Measurements from ENCODE around the gene MRPL20. TPM values are rescaled to one million over a fixed set of nuclear protein-coding genes. Genes with fewer than 3 reads are reported as not detected.
"Not testable (repeated sequence)": the region's sequence is repeated elsewhere in the genome, so short reads cannot be mapped to it uniquely, and the experiment has no call there.

MRPL20 gene
- polyA plus RNA-seq, 1 donor from 2014 or later, result 144 TPM

GRCh38 chr1:1422465-1423244 is 15.6 kb upstream of the MRPL20 start:
- Mint-ChIP-seq H3K9me3 (no peaks in the 10 kb centered on the region), H3K27ac (peak overlapping the region in 1 of 3 donors; percentile 39), H3K27me3 (peaks cover 23% of the 10 kb centered on the region), H3K4me1 (peaks cover 3 to 4% (median 4%) of the 10 kb centered on the region in 3 donors), H3K36me3 (peaks cover 1% of the 10 kb centered on the region), H3K4me3 (no peak overlapping the region)

- Mint-ChIP-seq H3K27ac (no peak overlapping the region), H3K27me3 (peaks cover 23% of the 10 kb centered on the region), H3K4me3 (no peak overlapping the region), H3K36me3 (peaks cover 1% of the 10 kb centered on the region), H3K9me3 (no peaks in the 10 kb centered on the region), H3K4me1 (peaks cover 3 to 4% (median 4%) of the 10 kb centered on the region in 3 donors)
These were observed 14.9 kb upstream of the MRPL20 start for GRCh38 chr1:1421907-1422464.

- H3K4me3 Mint-ChIP-seq, result peak within 1 kb of the TSS in 2 of 4 donors; percentile 5 to 37
- H3K36me3 Mint-ChIP-seq, result peaks cover 1% of the 10 kb centered on the region
- H3K9me3 Mint-ChIP-seq, result no peaks in the 10 kb centered on the region
- peaks cover 21% of the 10 kb centered on the region for H3K27me3 Mint-ChIP-seq
- peaks cover 3 to 4% (median 4%) of the 10 kb centered on the region in 3 donors for H3K4me1 Mint-ChIP-seq
- no peak within 1 kb of the TSS for H3K27ac Mint-ChIP-seq
These were observed 14.2 kb upstream of the MRPL20 start, which contains the start of gene ANKRD65 for GRCh38 chr1:1421147-1421906. Gene ANKRD65, minus strand, starts transcription at chr1:1421276. Its CDS starts 271 bp downstream, at chr1:1421005.

GRCh38 chr1:1420654-1421141 is 13.6 kb upstream of the MRPL20 start:
- Mint-ChIP-seq H3K27me3 (peaks cover 19% of the 10 kb centered on the region), H3K27ac (no peak overlapping the region), H3K9me3 (no peaks in the 10 kb centered on the region), H3K4me3 (peak overlapping the region in 1 of 4 donors; percentile 5), H3K4me1 (peaks cover 3 to 4% (median 4%) of the 10 kb centered on the region in 3 donors), H3K36me3 (peaks cover 1% of the 10 kb centered on the region)

GRCh38 chr1:1419813-1420653 is 12.9 kb upstream of the MRPL20 start:
- no peaks in the 10 kb centered on the region for H3K9me3 Mint-ChIP-seq
- no peak overlapping the region for H3K27ac Mint-ChIP-seq
- H3K27me3 Mint-ChIP-seq, result peaks cover 18% of the 10 kb centered on the region
- peaks cover 1% of the 10 kb centered on the region for H3K36me3 Mint-ChIP-seq
- H3K4me3 Mint-ChIP-seq, result no peak overlapping the region
- H3K4me1 Mint-ChIP-seq, result peaks cover 3 to 4% (median 4%) of the 10 kb centered on the region in 3 donors

- peaks cover 16% of the 10 kb centered on the region for H3K27me3 Mint-ChIP-seq
- no peaks in the 10 kb centered on the region for H3K9me3 Mint-ChIP-seq
- peaks cover 3 to 4% (median 4%) of the 10 kb centered on the region in 3 donors for H3K4me1 Mint-ChIP-seq
- peaks cover 1% of the 10 kb centered on the region for H3K36me3 Mint-ChIP-seq
- no peak overlapping the region for H3K27ac Mint-ChIP-seq
- no peak overlapping the region for H3K4me3 Mint-ChIP-seq
These were observed 12.3 kb upstream of the MRPL20 start for GRCh38 chr1:1419363-1419812.

GRCh38 chr1:1418464-1419362 is 11.6 kb upstream of the MRPL20 start:
- Mint-ChIP-seq H3K4me1 (peaks cover 3 to 4% (median 4%) of the 10 kb centered on the region in 3 donors), H3K27me3 (peaks cover 14% of the 10 kb centered on the region), H3K9me3 (no peaks in the 10 kb centered on the region), H3K27ac (peak overlapping the region in 1 of 3 donors; percentile 75), H3K36me3 (peaks cover 1% of the 10 kb centered on the region), H3K4me3 (peak overlapping the region in 2 of 4 donors; percentile 32 to 60)

- not testable (repeated sequence) for H3K27me3 Mint-ChIP-seq, H3K4me1 Mint-ChIP-seq, H3K9me3 Mint-ChIP-seq, H3K27ac Mint-ChIP-seq, H3K36me3 Mint-ChIP-seq
- H3K4me3 Mint-ChIP-seq, result peak overlapping the region in 1 of 4 donors; percentile 60
These were observed 10.9 kb upstream of the MRPL20 start for GRCh38 chr1:1417825-1418463.

GRCh38 chr1:1417396-1417795 is 10.3 kb upstream of the MRPL20 start:
- not testable (repeated sequence) for H3K4me3 Mint-ChIP-seq, H3K4me1 Mint-ChIP-seq, H3K27me3 Mint-ChIP-seq, H3K9me3 Mint-ChIP-seq, H3K36me3 Mint-ChIP-seq, H3K27ac Mint-ChIP-seq

GRCh38 chr1:1415751-1416150 is 8.7 kb upstream of the MRPL20 start:
- Mint-ChIP-seq H3K4me1 (peaks cover 2 to 4% (median 3%) of the 10 kb centered on the region in 3 donors), H3K36me3 (peaks cover 1% of the 10 kb centered on the region), H3K4me3 (no peak overlapping the region), H3K9me3 (peaks cover 0 to 2% (median 0%) of the 10 kb centered on the region in 3 donors), H3K27ac (no peak overlapping the region), H3K27me3 (peaks cover 3% of the 10 kb centered on the region)

GRCh38 chr1:1412311-1412902 is 5.3 kb upstream of the MRPL20 start:
- H3K9me3 Mint-ChIP-seq, H3K36me3 Mint-ChIP-seq, H3K27ac Mint-ChIP-seq, H3K27me3 Mint-ChIP-seq, H3K4me1 Mint-ChIP-seq: not testable (repeated sequence)
- H3K4me3 Mint-ChIP-seq, result peak overlapping the region in 1 of 4 donors; percentile 60

- H3K4me1 Mint-ChIP-seq, result peaks cover 3 to 10% (median 8%) of the 10 kb centered on the region in 3 donors
- peaks cover 1% of the 10 kb centered on the region for H3K27me3 Mint-ChIP-seq
- H3K4me3 Mint-ChIP-seq, result peak overlapping the region in 1 of 4 donors; percentile 27
- no peak overlapping the region for H3K27ac Mint-ChIP-seq
- H3K36me3 Mint-ChIP-seq, result no peaks in the 10 kb centered on the region
- peaks cover 0 to 2% (median 0%) of the 10 kb centered on the region in 3 donors for H3K9me3 Mint-ChIP-seq
These were observed 4.5 kb upstream of the MRPL20 start for GRCh38 chr1:1411626-1412025.

GRCh38 chr1:1410238-1410637 is 3.1 kb upstream of the MRPL20 start:
- not testable (repeated sequence) for H3K27me3 Mint-ChIP-seq, H3K36me3 Mint-ChIP-seq, H3K9me3 Mint-ChIP-seq
- H3K4me3 Mint-ChIP-seq, result peak overlapping the region in 2 of 4 donors; percentile 12 to 72
- H3K27ac Mint-ChIP-seq, result peak overlapping the region in 1 of 3 donors; percentile 83
- H3K4me1 Mint-ChIP-seq, result peaks cover 8 to 13% (median 8%) of the 10 kb centered on the region in 3 donors
